ENCODE results near the gene RAB3D.
"Not testable (repeated sequence)": the region's sequence is repeated elsewhere in the genome, so short reads cannot be mapped to it uniquely, and the experiment has no call there.

RAB3D gene

DNA sequence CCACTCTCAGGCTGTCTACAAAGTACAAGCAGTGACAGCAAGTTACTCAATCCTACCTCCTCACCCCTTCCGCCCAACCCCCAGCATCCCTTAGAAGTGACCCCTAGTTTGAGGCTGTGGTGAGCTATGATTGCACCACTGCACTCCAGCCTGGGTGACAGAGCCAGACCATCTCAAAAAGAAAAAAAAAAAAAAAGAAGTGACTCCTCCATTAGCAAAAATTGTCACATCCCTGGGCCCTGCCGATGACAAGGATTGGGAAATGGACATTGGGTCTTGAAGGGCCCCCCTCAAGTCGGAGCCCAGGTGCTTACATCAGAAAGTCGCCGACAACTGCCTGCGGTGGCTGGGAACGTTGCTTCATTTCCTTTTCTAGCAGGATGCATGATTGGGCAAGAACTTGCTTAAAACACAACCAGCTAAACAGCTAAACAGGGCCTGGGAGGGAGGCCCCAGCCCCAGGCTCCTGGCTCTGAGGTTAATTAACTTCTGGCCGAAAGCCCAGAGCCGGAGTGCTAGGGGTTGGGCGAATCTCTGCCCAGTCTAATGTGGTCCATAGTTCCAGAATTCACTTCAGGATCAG is 15.3 kb downstream of the RAB3D start:
- TF ChIP-seq, protein P1, sequence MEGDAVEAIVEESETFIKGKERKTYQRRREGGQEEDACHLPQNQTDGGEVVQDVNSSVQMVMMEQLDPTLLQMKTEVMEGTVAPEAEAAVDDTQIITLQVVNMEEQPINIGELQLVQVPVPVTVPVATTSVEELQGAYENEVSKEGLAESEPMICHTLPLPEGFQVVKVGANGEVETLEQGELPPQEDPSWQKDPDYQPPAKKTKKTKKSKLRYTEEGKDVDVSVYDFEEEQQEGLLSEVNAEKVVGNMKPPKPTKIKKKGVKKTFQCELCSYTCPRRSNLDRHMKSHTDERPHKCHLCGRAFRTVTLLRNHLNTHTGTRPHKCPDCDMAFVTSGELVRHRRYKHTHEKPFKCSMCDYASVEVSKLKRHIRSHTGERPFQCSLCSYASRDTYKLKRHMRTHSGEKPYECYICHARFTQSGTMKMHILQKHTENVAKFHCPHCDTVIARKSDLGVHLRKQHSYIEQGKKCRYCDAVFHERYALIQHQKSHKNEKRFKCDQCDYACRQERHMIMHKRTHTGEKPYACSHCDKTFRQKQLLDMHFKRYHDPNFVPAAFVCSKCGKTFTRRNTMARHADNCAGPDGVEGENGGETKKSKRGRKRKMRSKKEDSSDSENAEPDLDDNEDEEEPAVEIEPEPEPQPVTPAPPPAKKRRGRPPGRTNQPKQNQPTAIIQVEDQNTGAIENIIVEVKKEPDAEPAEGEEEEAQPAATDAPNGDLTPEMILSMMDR (conservative IDR thresholded peaks at IDR 0.05; ENCODE audit: low read depth, low read length), result no peak
- peak overlapping the region; percentile 18 for H3K4me3 ChIP-seq (ENCODE audit: low read depth, low read length)
- DNase-seq (ENCODE audit: low read depth), result peak; percentile 97

- TF ChIP-seq, protein P1 (conservative IDR thresholded peaks at IDR 0.05; ENCODE audit: low read depth, low read length), result peak; percentile 12
- no peak overlapping the region for H3K4me3 ChIP-seq (ENCODE audit: low read depth, low read length)
- peak; percentile 18 for DNase-seq (ENCODE audit: low read depth)
These were observed 15.8 kb downstream of the RAB3D start for GRCh38 chr19:11323601-11324078.

DNA sequence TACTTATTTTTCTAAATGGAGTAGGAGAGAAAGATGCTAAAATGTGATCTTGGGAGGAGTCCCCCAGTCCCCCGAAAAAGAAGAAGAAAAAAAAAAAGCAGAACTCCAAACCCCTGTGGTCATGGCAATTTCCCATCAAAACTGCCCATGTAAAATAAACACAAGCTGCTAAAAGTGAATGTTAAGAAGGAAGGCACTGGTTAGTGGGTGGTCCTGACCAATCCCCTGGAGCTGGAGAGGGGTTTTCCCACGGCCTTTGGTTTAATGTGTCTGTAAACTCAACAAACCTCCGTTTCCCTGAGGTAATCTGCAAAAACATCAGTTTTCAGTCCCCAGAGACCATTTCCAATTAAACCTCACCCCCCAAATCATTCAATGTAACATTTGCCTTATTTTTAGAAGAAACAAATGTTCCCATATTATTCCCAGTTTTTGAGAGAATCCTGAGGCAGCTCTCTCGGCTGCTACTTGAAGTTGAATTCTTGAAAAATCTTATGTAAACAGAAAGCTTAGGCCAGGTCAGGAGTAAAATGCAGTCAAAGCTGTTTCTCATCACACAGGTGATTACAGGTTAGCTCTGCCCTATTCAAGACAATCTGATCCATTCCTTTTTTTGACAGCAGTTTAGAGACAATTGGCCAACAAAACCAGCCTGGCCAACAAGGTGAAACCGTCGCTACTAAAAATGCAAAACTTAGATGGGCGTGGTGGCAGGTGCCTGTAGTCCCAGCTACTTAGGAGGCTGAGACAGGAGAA is 17.0 kb downstream of the RAB3D start:
- peak; percentile 26 for DNase-seq (ENCODE audit: low read depth)
- TF ChIP-seq, protein P1 (conservative IDR thresholded peaks at IDR 0.05; ENCODE audit: low read depth, low read length), result no peak
- no peak overlapping the region for H3K4me3 ChIP-seq (ENCODE audit: low read depth, low read length)

- no peak overlapping the region for H3K4me3 ChIP-seq (ENCODE audit: low read depth, low read length)
- TF ChIP-seq, protein P1 (conservative IDR thresholded peaks at IDR 0.05; ENCODE audit: low read depth, low read length), result peak; percentile 12
- no peak for DNase-seq (ENCODE audit: low read depth)
These were observed 18.0 kb downstream of the RAB3D start for GRCh38 chr19:11321191-11322126.

- not testable (repeated sequence) for H3K4me3 ChIP-seq (ENCODE audit: low read depth, low read length); DNase-seq (ENCODE audit: low read depth)
These were observed 19.0 kb downstream of the RAB3D start for GRCh38 chr19:11320278-11320995.

DNA sequence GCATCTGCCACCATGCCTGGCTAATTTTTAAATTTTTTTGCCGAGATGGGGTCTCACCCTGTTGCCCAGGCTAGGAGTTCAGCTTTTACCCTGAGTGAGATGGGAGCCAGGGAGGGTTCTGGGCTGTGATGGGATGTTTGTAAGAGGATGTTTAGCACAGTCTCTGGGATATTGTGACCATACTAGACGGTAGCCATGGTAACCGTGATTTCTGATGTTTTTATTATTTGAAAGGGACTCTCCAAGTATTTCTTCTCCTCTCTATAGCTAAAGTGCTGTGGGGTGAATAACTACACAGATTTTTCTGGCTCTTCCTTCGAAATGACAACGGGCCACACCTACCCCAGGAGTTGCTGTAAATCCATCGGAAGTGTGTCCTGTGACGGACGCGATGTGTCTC is 33.1 kb downstream of the RAB3D start:
- H3K4me3 ChIP-seq (ENCODE audit: low read depth, low read length), result no peak overlapping the region
- no peak for DNase-seq (ENCODE audit: low read depth)
- TF ChIP-seq, protein P1 (conservative IDR thresholded peaks at IDR 0.05; ENCODE audit: low read depth, low read length), result no peak

All from choroid plexus epithelial cell (primary cell).